Stimulated activated CD8-positive, alpha-beta memory T cell treated with anti-CD3 and anti-CD28 coated beads, Interleukin-7, amount 100 ng/mL, for 1 hour (primary cell): Measurements from ENCODE around the gene F7.
"Not testable (repeated sequence)": the region's sequence is repeated elsewhere in the genome, so short reads cannot be mapped to it uniquely, and the experiment has no call there.

Experiments
- DNase-seq, 2 donors: peaks; one replicate each; pipeline ENCODE4 v3.0.0-alpha.2; 2020; ENCODE audit warnings: low read depth in 2 of 2

The F7 gene

GRCh38 chr13:113153810-113154748 lies 48.5 kb downstream of the F7 start:
- peak; percentile 32 to 57 for DNase-seq

- DNase-seq: no peak
Observed at GRCh38 chr13:113155201-113155600, 49.6 kb downstream of the F7 start.

GRCh38 chr13:113155982-113156655 lies 50.5 kb downstream of the F7 start:
- no peak for DNase-seq

GRCh38 chr13:113157206-113157928 lies 51.8 kb downstream of the F7 start:
- DNase-seq: no peak

GRCh38 chr13:113157929-113158747 lies 52.5 kb downstream of the F7 start, which contains the start of gene PROZ:
TSS of gene PROZ (plus strand) at chr13:113158648. CDS start at chr13:113158661, 13 bp downstream.
- DNase-seq: no peak

GRCh38 chr13:113158946-113159345 lies 53.4 kb downstream of the F7 start:
- DNase-seq: no peak

GRCh38 chr13:113159701-113160100 lies 54.1 kb downstream of the F7 start:
- DNase-seq: no peak

- no peak for DNase-seq
Observed at GRCh38 chr13:113160983-113161382, 55.4 kb downstream of the F7 start.

GRCh38 chr13:113161433-113161832 lies 55.8 kb downstream of the F7 start:
- DNase-seq: no peak

- DNase-seq: not testable (repeated sequence)
Observed at GRCh38 chr13:113161975-113162374, 56.4 kb downstream of the F7 start.

GRCh38 chr13:113162783-113163685 lies 57.4 kb downstream of the F7 start:
- DNase-seq: no peak

- DNase-seq: no peak
Observed at GRCh38 chr13:113164492-113164891, 58.9 kb downstream of the F7 start.

GRCh38 chr13:113166266-113166665 lies 60.7 kb downstream of the F7 start:
- no peak for DNase-seq

- DNase-seq: no peak
Observed at GRCh38 chr13:113166681-113167080, 61.1 kb downstream of the F7 start.

GRCh38 chr13:113167155-113167554 lies 61.6 kb downstream of the F7 start:
- DNase-seq: no peak

GRCh38 chr13:113167575-113167974 lies 62.0 kb downstream of the F7 start:
- DNase-seq: no peak

GRCh38 chr13:113168211-113168610 lies 62.6 kb downstream of the F7 start:
- no peak for DNase-seq

- DNase-seq: no peak
Observed at GRCh38 chr13:113169277-113170272, 64.0 kb downstream of the F7 start.
